ENCODE data around the gene NR2F1.

NR2F1 gene

GRCh38 chr5:93642526-93642925 lies 59.5 kb downstream of the NR2F1 start:
- DNase-seq (ENCODE audit: low spot score), result no peak
